Activated naive CD8-positive, alpha-beta T cell treated with anti-CD3 and anti-CD28 coated beads, Interleukin-2, amount 10 ng/mL, durations not matched to agents 7 days and 5 days (primary cell): ENCODE measurements around the gene KCP. TPM values are rescaled to one million over a fixed set of nuclear protein-coding genes. Genes with fewer than 3 reads are reported as not detected.
"Not testable (repeated sequence)": the region's sequence is repeated elsewhere in the genome, so short reads cannot be mapped to it uniquely, and the experiment has no call there.

Source experiments
- ATAC-seq: fragments of 150-1000 bp; cut with Tn5 transposase; one replicate; pipeline ENCODE4 v1.10.0; 2021; ENCODE audit warnings: low read depth, moderate library complexity
- POLR2A ChIA-PET: fragments of 350-600 bp; sonication (Branson Sonifier 250); formaldehyde crosslinking; loops from one replicate; lab custom pipeline; 2021; ENCODE audit warnings: antibody characterized with exemption; lab: Charles Lee
- DNase-seq: peaks from one replicate; pipeline ENCODE4 v3.0.0; 2021
- H3K27ac Mint-ChIP-seq: one replicate; pipeline ENCODE4 v1.8.0; 2022; ENCODE audit warnings: mild to moderate bottlenecking, mixed read lengths
- H3K27me3 Mint-ChIP-seq: one replicate; pipeline ENCODE4 v1.8.0; 2022; ENCODE audit warnings: mild to moderate bottlenecking, moderate library complexity, mixed read lengths
- H3K36me3 Mint-ChIP-seq: one replicate; pipeline ENCODE4 v1.8.0; 2021; ENCODE audit warnings: mild to moderate bottlenecking, mixed read lengths
- H3K4me1 Mint-ChIP-seq: one replicate; pipeline ENCODE4 v1.8.0; 2021; ENCODE audit warnings: mixed read lengths
- H3K4me3 Mint-ChIP-seq: one replicate; pipeline ENCODE4 v1.8.0; 2022; ENCODE audit warnings: mild to moderate bottlenecking, moderate library complexity, mixed read lengths
- H3K9me3 Mint-ChIP-seq: one replicate; pipeline ENCODE4 v1.8.0; 2021; ENCODE audit warnings: mixed read lengths
- total RNA-seq, 2 experiments: library from RNA; stranded (reverse); gene quantifications; one replicate each; pipeline ENCODE4 v1.2.3, GENCODE V29; 2021

KCP gene
- total RNA-seq, 2 experiments from 2014 or later = 0.57 to 0.69 TPM

GRCh38 chr7:128943251-128943650, 32.7 kb upstream of the KCP start:
- peaks cover 20% of the 10 kb centered on the region for H3K4me1 Mint-ChIP-seq
- H3K27me3 Mint-ChIP-seq, H3K27ac Mint-ChIP-seq, H3K9me3 Mint-ChIP-seq, POLR2A ChIA-PET, H3K36me3 Mint-ChIP-seq, H3K4me3 Mint-ChIP-seq, DNase-seq, ATAC-seq: not testable (repeated sequence)

GRCh38 chr7:128941946-128942526, 31.5 kb upstream of the KCP start:
- H3K27ac Mint-ChIP-seq = no peak overlapping the region
- DNase-seq (no peak), ATAC-seq (no peak)
- no peaks in the 10 kb centered on the region for H3K36me3 Mint-ChIP-seq
- peaks cover 24% of the 10 kb centered on the region for H3K4me1 Mint-ChIP-seq
- peaks cover 8% of the 10 kb centered on the region for H3K27me3 Mint-ChIP-seq
- no peaks in the 10 kb centered on the region for H3K9me3 Mint-ChIP-seq
- POLR2A ChIA-PET = no interaction called here
- H3K4me3 Mint-ChIP-seq = no peak overlapping the region

DNA sequence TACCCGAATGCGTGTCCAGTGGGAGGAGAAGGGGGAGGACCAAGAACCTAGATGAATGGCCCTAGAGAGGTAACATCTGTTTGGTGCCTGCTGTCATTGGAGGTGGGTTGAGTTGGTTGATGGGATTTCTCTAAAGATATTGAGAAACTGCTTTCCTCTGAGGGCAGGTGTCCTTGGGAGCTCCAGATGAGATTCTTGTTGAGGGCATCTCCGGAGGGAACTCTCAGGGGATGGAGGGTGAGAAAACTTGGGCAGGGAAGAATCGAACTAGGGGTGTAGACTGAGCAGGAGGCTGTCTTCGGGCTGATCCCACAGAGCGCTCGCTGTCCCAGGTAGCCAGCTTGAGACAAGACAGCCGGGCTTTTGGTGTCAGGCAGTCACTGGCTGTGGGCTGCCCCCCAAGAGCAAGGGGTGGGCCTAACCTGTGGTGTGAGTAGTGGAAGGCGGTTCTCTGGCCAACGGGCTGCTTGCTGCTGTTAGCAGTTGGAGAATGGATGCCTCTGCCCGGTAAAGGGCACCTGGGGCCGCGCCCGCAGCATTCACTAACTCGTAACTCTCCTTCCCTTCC, 30.9 kb upstream of the KCP start:
- H3K4me1 Mint-ChIP-seq = peaks cover 26% of the 10 kb centered on the region
- DNase-seq = no peak
- ATAC-seq = no peak
- H3K27me3 Mint-ChIP-seq = peaks cover 13% of the 10 kb centered on the region
- POLR2A ChIA-PET = interaction anchor here (0.6 kb wide), 1 partner anchor 149 kb away, joined by 3 read pairs; no protein-coding TSS in a partner anchor
- H3K27ac Mint-ChIP-seq = peak overlapping the region; percentile 74
- H3K4me3 Mint-ChIP-seq = peak overlapping the region; percentile 60
- no peaks in the 10 kb centered on the region for H3K36me3 Mint-ChIP-seq
- H3K9me3 Mint-ChIP-seq = no peaks in the 10 kb centered on the region

DNA sequence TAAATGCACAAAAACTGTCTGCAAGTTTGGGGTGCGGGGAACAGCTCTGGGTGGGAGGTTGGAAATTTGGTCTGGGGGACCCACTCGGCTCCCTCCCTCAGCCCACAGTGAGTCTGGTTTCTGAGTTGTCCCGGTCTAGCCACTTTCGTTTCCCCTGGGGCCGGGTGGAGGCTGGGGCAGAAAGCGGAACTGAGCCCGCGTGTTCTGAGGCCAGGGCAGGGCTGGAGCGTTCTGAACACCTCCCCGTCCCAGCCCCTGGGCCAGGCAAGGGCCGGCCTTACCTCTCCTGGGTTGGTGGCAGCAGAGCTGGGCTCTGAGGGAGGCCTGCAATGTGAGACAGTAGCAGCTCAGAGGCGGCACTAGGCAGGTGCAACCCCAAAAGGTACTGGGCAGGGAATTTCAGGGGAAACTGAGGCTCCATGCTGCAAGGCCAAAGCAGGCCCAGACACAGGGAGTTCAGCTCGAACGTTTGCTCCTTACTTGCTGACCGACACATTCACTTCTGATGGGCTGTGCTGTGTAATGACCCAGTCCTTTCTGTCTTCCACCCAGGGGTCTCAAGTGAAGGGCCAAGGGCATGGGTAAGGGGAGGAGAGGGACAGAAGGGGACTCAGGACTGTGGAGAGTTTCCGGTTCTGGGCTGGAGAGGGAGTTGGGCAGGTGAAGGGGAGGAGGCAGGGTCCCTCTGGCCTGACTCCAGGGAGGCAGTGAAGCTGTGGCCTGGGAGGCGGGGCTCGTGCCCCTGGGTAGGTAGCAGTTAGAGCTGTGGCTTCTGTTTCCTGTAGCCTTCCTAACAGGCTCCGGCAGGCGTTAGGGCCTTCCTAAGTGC, 30.2 kb upstream of the KCP start:
- peak overlapping the region; percentile 60 for H3K4me3 Mint-ChIP-seq
- ATAC-seq (peak; percentile 58), DNase-seq (peak; percentile 55)
- POLR2A ChIA-PET = interaction anchor here (0.6 to 1.3 kb wide), 2 partner anchors 11 to 150 kb away, joined by 3 read pairs; no protein-coding TSS in a partner anchor
- peak overlapping the region; percentile 74 for H3K27ac Mint-ChIP-seq
- peaks cover 20% of the 10 kb centered on the region for H3K27me3 Mint-ChIP-seq
- peaks cover 26% of the 10 kb centered on the region for H3K4me1 Mint-ChIP-seq
- no peaks in the 10 kb centered on the region for H3K9me3 Mint-ChIP-seq
- no peaks in the 10 kb centered on the region for H3K36me3 Mint-ChIP-seq

DNA sequence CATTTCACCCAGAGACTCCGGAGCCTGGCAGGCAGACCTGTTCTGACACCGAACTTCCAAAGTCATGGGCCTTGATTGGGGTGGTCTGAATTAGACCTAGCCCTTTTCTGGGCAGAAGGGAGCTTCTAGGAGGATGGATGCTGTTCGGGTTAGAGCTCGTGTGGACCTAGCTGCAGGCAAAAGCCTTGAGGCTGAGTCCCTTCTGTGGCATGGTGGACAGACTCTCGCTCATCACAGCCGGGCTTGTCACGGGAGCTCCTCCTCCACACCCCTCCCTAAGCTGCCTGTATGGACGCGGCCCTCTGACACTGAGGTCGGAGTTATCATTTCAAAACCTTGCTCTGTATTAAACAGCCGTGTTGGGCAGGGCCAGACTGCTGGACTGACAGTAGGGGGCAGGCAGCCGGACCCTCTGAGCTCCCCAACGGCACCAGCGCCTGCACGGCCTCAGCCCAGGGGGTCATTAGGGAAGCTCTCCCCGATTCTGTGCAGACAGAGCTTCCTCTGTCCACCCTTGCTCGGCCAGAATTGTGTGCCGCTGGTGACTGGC, 29.4 kb upstream of the KCP start:
- Mint-ChIP-seq H3K36me3 (no peaks in the 10 kb centered on the region), H3K4me1 (peaks cover 26% of the 10 kb centered on the region), H3K4me3 (peak overlapping the region; percentile 87), H3K27ac (peak overlapping the region; percentile 74), H3K9me3 (no peaks in the 10 kb centered on the region), H3K27me3 (peaks cover 24% of the 10 kb centered on the region)
- no peak for DNase-seq
- ATAC-seq = no peak
- POLR2A ChIA-PET = interaction anchor here (1.3 to 1.5 kb wide), 2 partner anchors 10 to 115 kb away, joined by 3 to 4 read pairs; partner anchors contain the start of gene TNPO3

DNA sequence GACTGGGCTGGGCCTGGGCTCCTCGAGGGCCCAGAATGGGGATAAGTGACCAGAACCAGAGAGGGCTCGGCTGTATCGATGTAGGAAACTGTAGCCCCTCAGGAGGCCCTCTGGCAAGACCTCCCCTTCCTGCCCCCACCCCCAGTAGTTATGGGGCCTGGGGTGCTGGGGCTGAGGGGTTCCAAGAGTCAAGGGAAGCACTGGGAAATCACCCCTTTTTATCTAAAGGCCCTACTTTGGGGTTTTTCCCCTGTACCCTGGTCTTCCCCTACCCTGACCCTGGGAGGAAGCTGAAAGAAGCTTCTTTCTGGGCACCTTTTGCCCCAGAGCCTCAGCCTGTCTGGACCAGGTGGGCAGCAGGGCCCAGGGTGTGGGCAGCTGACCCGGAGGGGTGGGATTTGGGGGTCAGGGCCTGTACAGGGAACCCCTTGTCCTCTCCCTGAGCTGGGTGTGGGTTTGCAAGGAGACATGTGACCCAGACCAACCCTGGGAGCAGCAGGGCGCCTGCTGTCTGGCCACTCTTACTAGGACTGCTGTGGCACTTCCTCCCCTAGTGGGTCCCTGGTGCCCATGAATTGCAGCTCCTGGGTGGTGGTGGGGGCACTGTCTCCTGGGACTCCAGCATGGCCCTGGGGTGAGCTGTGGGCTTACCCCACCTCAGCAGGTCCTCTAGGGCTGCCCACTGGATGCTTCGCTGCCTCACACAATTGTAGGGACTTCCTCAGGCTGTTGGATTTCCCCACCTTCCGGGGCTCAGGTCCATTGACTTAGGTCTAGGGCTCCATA, 28.8 kb upstream of the KCP start:
- H3K36me3 Mint-ChIP-seq = no peaks in the 10 kb centered on the region
- POLR2A ChIA-PET = interaction anchor here (1.3 to 1.5 kb wide), 2 partner anchors 9 to 116 kb away, joined by 3 to 4 read pairs; partner anchors contain the start of gene TNPO3
- peak overlapping the region; percentile 87 for H3K4me3 Mint-ChIP-seq
- no peaks in the 10 kb centered on the region for H3K9me3 Mint-ChIP-seq
- H3K27me3 Mint-ChIP-seq = peaks cover 24% of the 10 kb centered on the region
- H3K27ac Mint-ChIP-seq = peak overlapping the region; percentile 74
- H3K4me1 Mint-ChIP-seq = peaks cover 26% of the 10 kb centered on the region
- no peak for DNase-seq
- peak; percentile 3 for ATAC-seq

GRCh38 chr7:128938544-128939074, 28.1 kb upstream of the KCP start:
- H3K4me1 Mint-ChIP-seq = peaks cover 28% of the 10 kb centered on the region
- DNase-seq = no peak

GRCh38 chr7:128937647-128938543, 27.4 kb upstream of the KCP start, which contains the start of gene IRF5:
TSS of gene IRF5 (plus strand) at chr7:128937927. CDS start at chr7:128942082, 4,155 bp downstream.
- Mint-ChIP-seq H3K36me3 (no peaks in the 10 kb centered on the region), H3K4me1 (peaks cover 34% of the 10 kb centered on the region), H3K27me3 (peaks cover 24% of the 10 kb centered on the region), H3K4me3 (peak within 1 kb of the TSS; percentile 87), H3K9me3 (no peaks in the 10 kb centered on the region), H3K27ac (peak within 1 kb of the TSS; percentile 81)
- DNase-seq (peak; percentile 64), ATAC-seq (peak; percentile 30)
- POLR2A ChIA-PET = no interaction called here

More at GRCh38 chr7:128938544-128939074, 28.1 kb upstream of the KCP start:
- peaks cover 24% of the 10 kb centered on the region for H3K27me3 Mint-ChIP-seq
- peak; percentile 5 for ATAC-seq
- POLR2A ChIA-PET = interaction anchor here (1.5 kb wide), 1 partner anchor 116 kb away, joined by 4 read pairs; the partner anchor contains the start of gene TNPO3
- peak overlapping the region; percentile 81 for H3K27ac Mint-ChIP-seq
- H3K9me3 Mint-ChIP-seq = no peaks in the 10 kb centered on the region
- peak overlapping the region; percentile 87 for H3K4me3 Mint-ChIP-seq
- H3K36me3 Mint-ChIP-seq = no peaks in the 10 kb centered on the region

GRCh38 chr7:128937271-128937646, 26.8 kb upstream of the KCP start:
- peaks cover 24% of the 10 kb centered on the region for H3K27me3 Mint-ChIP-seq

GRCh38 chr7:128936798-128937197, 26.3 kb upstream of the KCP start:
- POLR2A ChIA-PET = no interaction called here
- DNase-seq = no peak
- peak overlapping the region; percentile 31 for H3K27ac Mint-ChIP-seq
- H3K4me3 Mint-ChIP-seq = peak overlapping the region; percentile 68
- H3K4me1 Mint-ChIP-seq = peaks cover 34% of the 10 kb centered on the region
- H3K9me3 Mint-ChIP-seq = no peaks in the 10 kb centered on the region
- ATAC-seq = no peak
- peaks cover 2% of the 10 kb centered on the region for H3K36me3 Mint-ChIP-seq
- peaks cover 24% of the 10 kb centered on the region for H3K27me3 Mint-ChIP-seq

More at GRCh38 chr7:128937271-128937646, 26.8 kb upstream of the KCP start:
- H3K27ac Mint-ChIP-seq = peak overlapping the region; percentile 31
- H3K9me3 Mint-ChIP-seq = no peaks in the 10 kb centered on the region
- ATAC-seq (no peak), DNase-seq (no peak)
- POLR2A ChIA-PET = no interaction called here
- peaks cover 34% of the 10 kb centered on the region for H3K4me1 Mint-ChIP-seq
- peaks cover 2% of the 10 kb centered on the region for H3K36me3 Mint-ChIP-seq
- peak overlapping the region; percentile 68 for H3K4me3 Mint-ChIP-seq

DNA sequence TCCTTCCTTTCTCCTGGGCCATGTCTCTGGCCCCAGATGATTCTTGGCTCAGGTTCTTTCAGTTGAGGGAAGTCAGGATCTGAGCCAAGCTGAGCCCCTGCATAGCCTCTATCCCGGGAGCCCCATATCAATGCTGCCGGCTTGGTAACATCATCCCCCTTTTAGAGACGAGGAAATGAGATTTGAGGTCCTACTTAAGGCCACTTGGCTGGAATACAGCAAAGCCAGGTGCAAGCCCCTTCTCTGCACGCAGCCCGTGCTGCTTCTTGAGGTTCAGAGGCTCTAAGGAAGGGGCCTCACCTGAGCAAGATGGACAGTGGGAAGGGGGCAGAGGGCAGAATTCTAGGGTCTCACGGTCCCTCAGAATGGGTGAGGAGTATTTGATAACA, 24.8 kb upstream of the KCP start:
- no peaks in the 10 kb centered on the region for H3K9me3 Mint-ChIP-seq
- peaks cover 2% of the 10 kb centered on the region for H3K36me3 Mint-ChIP-seq
- H3K27ac Mint-ChIP-seq = no peak overlapping the region
- no peak overlapping the region for H3K4me3 Mint-ChIP-seq
- peaks cover 22% of the 10 kb centered on the region for H3K4me1 Mint-ChIP-seq
- POLR2A ChIA-PET = no interaction called here
- peaks cover 24% of the 10 kb centered on the region for H3K27me3 Mint-ChIP-seq
- DNase-seq (no peak), ATAC-seq (no peak)
